Prostate gland (tissue), 2 donors: ENCODE data around the gene COL23A1. TPM values are rescaled to one million over a fixed set of nuclear protein-coding genes. Genes with fewer than 3 reads are reported as not detected.

ENCODE experiments used
- DNase-seq: peaks from one replicate; pipeline ENCODE4 v3.0.0-alpha.2; 2019; ENCODE audit warnings: low spot score
- H3K27ac ChIP-seq, 2 donors: fragments of 200-600 bp; sonication (generic); 2 replicates each; pipeline ENCODE4 v1.5.1; 2017 to 2019
- H3K27me3 ChIP-seq: fragments of 200-600 bp; sonication (generic); replicated peaks from 2 replicates; pipeline ENCODE4 v1.5.1; 2019; ENCODE audit not compliant: insufficient read depth
- H3K36me3 ChIP-seq, 2 donors: fragments of 200-600 bp; sonication (generic); 1 replicate in 1 of 2; 2 replicates in 1 of 2; pipeline versions ENCODE4 v1.5.1 to v1.8.1; 2017 to 2019
- H3K4me1 ChIP-seq: fragments of 200-600 bp; sonication (generic); replicated peaks from 2 replicates; pipeline ENCODE4 v1.5.1; 2019
- H3K4me3 ChIP-seq, 2 donors: fragments of 200-600 bp; sonication (generic); 2 replicates each; pipeline ENCODE4 v1.5.1; 2017 to 2019
- H3K9me3 ChIP-seq: fragments of 200-600 bp; sonication (generic); 2 replicates; pipeline ENCODE4 v1.5.1; 2017
- CTCF ChIP-seq, 4 experiments: fragments of 200-600 bp in 2 of 4; fragments of 450-650 bp in 2 of 4; sonication (generic) in 2 of 4; IDR thresholded peaks; 1 replicate in 3 of 4; 2 replicates in 1 of 4; pipeline ENCODE4 v1.5.1; 2016 to 2019; ENCODE audit warnings: antibody characterized with exemption in 4 of 4, mild to moderate bottlenecking in 2 of 4, moderate library complexity in 2 of 4
- POLR2A ChIP-seq: fragments of 450-650 bp; IDR thresholded peaks from one replicate; pipeline ENCODE4 v1.6.1; 2016; ENCODE audit warnings: antibody characterized with exemption, mild to moderate bottlenecking
- POLR2AphosphoS5 ChIP-seq: sonication (generic); formaldehyde crosslinking; IDR thresholded peaks from one replicate; pipeline ENCODE4 v1.6.1; 2017; ENCODE audit warnings: antibody characterized with exemption
- WGBS: methylation state at CpG from one replicate; pipeline ENCODE4 v1.1.5; 2018; 5-methylcytosine and 5-hydroxymethylcytosine counted together
- intact Hi-C: fragments of 100-400 bp; cut with DNase I; formaldehyde crosslinking; loops from one replicate; pipeline ENCODE4 v1.14.2; 2022
- total RNA-seq, 2 donors: library from RNA; depleted of rRNA; stranded (reverse); fragments of >200 nt; gene quantifications; one replicate each; pipeline ENCODE4 v1.1.0, GENCODE V29; 2016

COL23A1 gene
- total RNA-seq, 2 donors from 2014 or later = 2.7 to 6.1 TPM

- intact Hi-C loops = loop anchor here (5.0 kb wide), 1 partner anchor 37 kb away; no protein-coding TSS in a partner anchor
Observed at GRCh38 chr5:178429491-178430185, 160.6 kb downstream of the COL23A1 start.

GRCh38 chr5:178429156-178429468, 161.1 kb downstream of the COL23A1 start:
- peak overlapping the region; percentile 66 to 72 for H3K27ac ChIP-seq
- H3K4me3 ChIP-seq = no peak overlapping the region
- no peak for DNase-seq
- no peaks in the 10 kb centered on the region for H3K36me3 ChIP-seq
- intact Hi-C loops = loop anchor here (5.0 kb wide), 1 partner anchor 37 kb away; no protein-coding TSS in a partner anchor
- H3K9me3 ChIP-seq = no peaks in the 10 kb centered on the region
- TF ChIP-seq CTCF (IDR thresholded peaks at IDR 0.05) (no peak), POLR2AphosphoS5 (no peak), POLR2A (no peak)
- H3K4me1 ChIP-seq = peaks cover 27% of the 10 kb centered on the region
- 64% methylated on average over 10 of the region's 10 CpGs for WGBS
- no peaks in the 10 kb centered on the region for H3K27me3 ChIP-seq

More at GRCh38 chr5:178429491-178430185, 160.6 kb downstream of the COL23A1 start:
- Histone ChIP-seq H3K36me3 (no peaks in the 10 kb centered on the region), H3K4me1 (peaks cover 23% of the 10 kb centered on the region), H3K9me3 (no peaks in the 10 kb centered on the region), H3K27me3 (no peaks in the 10 kb centered on the region), H3K4me3 (no peak overlapping the region), H3K27ac (peak overlapping the region; percentile 66 to 72)
- WGBS = 70% methylated on average over 11 of the region's 11 CpGs
- peak; percentile 63 for TF ChIP-seq POLR2AphosphoS5
- no peak for TF ChIP-seq POLR2A
- DNase-seq = peak; percentile 56

GRCh38 chr5:178428341-178429155, 161.6 kb downstream of the COL23A1 start:
- Histone ChIP-seq H3K4me1 (peaks cover 27% of the 10 kb centered on the region), H3K27ac (peak overlapping the region; percentile 66 to 72), H3K27me3 (no peaks in the 10 kb centered on the region), H3K4me3 (no peak overlapping the region), H3K36me3 (no peaks in the 10 kb centered on the region), H3K9me3 (no peaks in the 10 kb centered on the region)
- 39% methylated on average over 16 of the region's 20 CpGs for WGBS
- intact Hi-C loops = loop anchor here (5.0 kb wide), 1 partner anchor 36 kb away; no protein-coding TSS in a partner anchor
- TF ChIP-seq POLR2AphosphoS5 (peak; percentile 37), POLR2A (no peak), CTCF (IDR thresholded peaks at IDR 0.05) (no peak)
- DNase-seq = peak; percentile 78

GRCh38 chr5:178427576-178428197, 162.5 kb downstream of the COL23A1 start:
- H3K27me3 ChIP-seq = no peaks in the 10 kb centered on the region
- peaks cover 27% of the 10 kb centered on the region for H3K4me1 ChIP-seq
- H3K9me3 ChIP-seq = no peaks in the 10 kb centered on the region
- no peak overlapping the region for H3K4me3 ChIP-seq
- peak overlapping the region; percentile 66 to 72 for H3K27ac ChIP-seq
- no peak for DNase-seq
- no peaks in the 10 kb centered on the region for H3K36me3 ChIP-seq
- intact Hi-C loops = loop anchor here (5.0 kb wide), 1 partner anchor 35 kb away; no protein-coding TSS in a partner anchor
- 81% methylated on average over 4 of the region's 4 CpGs for WGBS
- no peak for TF ChIP-seq CTCF (IDR thresholded peaks at IDR 0.05)
- no peak for TF ChIP-seq POLR2A
- TF ChIP-seq POLR2AphosphoS5 = no peak
